ENCODE results near the gene GALNT5.

GALNT5 gene

GRCh38 chr2:157246765-157247407 is 10.6 kb upstream of the GALNT5 start:
- in situ Hi-C loops (cut with MboI; ENCODE audit: low sequenced_read_pairs): no loop called here

GRCh38 chr2:157250836-157251235 is 6.7 kb upstream of the GALNT5 start:
- in situ Hi-C loops (cut with MboI; ENCODE audit: low sequenced_read_pairs): no loop called here

GRCh38 chr2:157251932-157252331 is 5.6 kb upstream of the GALNT5 start:
- in situ Hi-C loops (cut with MboI; ENCODE audit: low sequenced_read_pairs): no loop called here

GRCh38 chr2:157252529-157252928 is 5.0 kb upstream of the GALNT5 start:
- in situ Hi-C loops (cut with MboI; ENCODE audit: low sequenced_read_pairs): no loop called here

GRCh38 chr2:157254041-157254440 is 3.5 kb upstream of the GALNT5 start:
- in situ Hi-C loops (cut with MboI; ENCODE audit: low sequenced_read_pairs): no loop called here

- in situ Hi-C loops (cut with MboI; ENCODE audit: low sequenced_read_pairs): no loop called here
These were observed 1.8 kb upstream of the GALNT5 start for GRCh38 chr2:157255746-157256145.

- in situ Hi-C loops (cut with MboI; ENCODE audit: low sequenced_read_pairs): no loop called here
These were observed 879 bp upstream of the GALNT5 start for GRCh38 chr2:157256626-157257025.

- in situ Hi-C loops (cut with MboI; ENCODE audit: low sequenced_read_pairs): no loop called here
These were observed 1.2 kb downstream of the GALNT5 start for GRCh38 chr2:157258520-157259326.

GRCh38 chr2:157259386-157259785 is 1.9 kb downstream of the GALNT5 start:
- in situ Hi-C loops (cut with MboI; ENCODE audit: low sequenced_read_pairs): no loop called here

- in situ Hi-C loops (cut with MboI; ENCODE audit: low sequenced_read_pairs): no loop called here
These were observed 2.5 kb downstream of the GALNT5 start for GRCh38 chr2:157259960-157260359.

GRCh38 chr2:157260533-157261198 is 3.2 kb downstream of the GALNT5 start:
- in situ Hi-C loops (cut with MboI; ENCODE audit: low sequenced_read_pairs): no loop called here

- in situ Hi-C loops (cut with MboI; ENCODE audit: low sequenced_read_pairs): no loop called here
These were observed 3.8 kb downstream of the GALNT5 start for GRCh38 chr2:157261199-157261782.

- in situ Hi-C loops (cut with MboI; ENCODE audit: low sequenced_read_pairs): no loop called here
These were observed 4.7 kb downstream of the GALNT5 start for GRCh38 chr2:157262248-157262647.

- in situ Hi-C loops (cut with MboI; ENCODE audit: low sequenced_read_pairs): no loop called here
These were observed 6.6 kb downstream of the GALNT5 start for GRCh38 chr2:157264099-157264498.

GRCh38 chr2:157265825-157266224 is 8.3 kb downstream of the GALNT5 start:
- in situ Hi-C loops (cut with MboI; ENCODE audit: low sequenced_read_pairs): no loop called here

- in situ Hi-C loops (cut with MboI; ENCODE audit: low sequenced_read_pairs): no loop called here
These were observed 10.0 kb downstream of the GALNT5 start for GRCh38 chr2:157267476-157267875.

GRCh38 chr2:157269060-157269459 is 11.6 kb downstream of the GALNT5 start:
- in situ Hi-C loops (cut with MboI; ENCODE audit: low sequenced_read_pairs): no loop called here

- in situ Hi-C loops (cut with MboI; ENCODE audit: low sequenced_read_pairs): no loop called here
These were observed 12.4 kb downstream of the GALNT5 start for GRCh38 chr2:157269922-157270321.

GRCh38 chr2:157271590-157272203 is 14.2 kb downstream of the GALNT5 start:
- in situ Hi-C loops (cut with MboI; ENCODE audit: low sequenced_read_pairs): no loop called here

- in situ Hi-C loops (cut with MboI; ENCODE audit: low sequenced_read_pairs): loop anchor here (25.0 kb wide), 1 partner anchor 733 kb away; no protein-coding TSS in a partner anchor
These were observed 21.8 kb downstream of the GALNT5 start for GRCh38 chr2:157279311-157279710.

- in situ Hi-C loops (cut with MboI; ENCODE audit: low sequenced_read_pairs): loop anchor here (25.0 kb wide), 1 partner anchor 731 kb away; no protein-coding TSS in a partner anchor
These were observed 23.8 kb downstream of the GALNT5 start for GRCh38 chr2:157281316-157281715.

Measured in HL-60/S4 treated with retinoic acid at 250 ng/mL for 4 days and 3 days (cell line).